Colonic mucosa (tissue), 4 donors: Measurements from ENCODE around the gene SDHB. TPM values are rescaled to one million over a fixed set of nuclear protein-coding genes. Genes with fewer than 3 reads are reported as not detected.

Source experiments
- DNase-seq: peaks from one replicate; pipeline ENCODE4 v3.0.0-alpha.2; 2020
- H3K27ac ChIP-seq: fragments of 200-600 bp; one replicate; pipeline ENCODE4 v1.8.0; 2021
- H3K27me3 ChIP-seq: fragments of 200-600 bp; one replicate; pipeline ENCODE4 v1.8.0; 2021
- H3K36me3 ChIP-seq: fragments of 200-600 bp; one replicate; pipeline ENCODE4 v1.8.0; 2021
- H3K4me1 ChIP-seq: fragments of 200-600 bp; one replicate; pipeline ENCODE4 v1.8.0; 2021; ENCODE audit warnings: mild to moderate bottlenecking
- H3K4me3 ChIP-seq: fragments of 200-600 bp; one replicate; pipeline ENCODE4 v1.8.0; 2021
- H3K9ac ChIP-seq, 2 donors: one replicate each; pipeline ENCODE4 v1.7.0; 2013; ENCODE audit warnings: control low read depth in 2 of 2, low read depth in 2 of 2, low read length in 2 of 2
- H3K9me3 ChIP-seq: fragments of 200-600 bp; one replicate; pipeline ENCODE4 v1.8.0; 2021
- intact Hi-C: fragments of 100-400 bp; cut with DNase I; formaldehyde crosslinking; loops from one replicate; pipeline ENCODE4 v1.14.1; 2022
- total RNA-seq, 2 donors: library from RNA; stranded (reverse); fragmentation: NEBNext Ultra II Directional in 1 of 2; extraction: Animal tissue kit (Norgen Biotek cat#: 25700) in 1 of 2; gene quantifications; one replicate each; pipeline ENCODE4 v1.2.1, GENCODE V29; 2021
- TF ChIP-seq, protein P1 (sequence below): fragments of 200-600 bp; IDR thresholded peaks from one replicate; pipeline ENCODE4 v1.8.0; 2022; ENCODE audit warnings: antibody characterized with exemption, mild to moderate bottlenecking
- donor health status: healthy.
- donor health status: DM: no; HTN: no; CAD: no.
- donor health status: DM: no; HTN: no; CAD: no.

The SDHB gene
- total RNA-seq, 2 donors from 2014 or later, result 208 to 229 TPM

DNA sequence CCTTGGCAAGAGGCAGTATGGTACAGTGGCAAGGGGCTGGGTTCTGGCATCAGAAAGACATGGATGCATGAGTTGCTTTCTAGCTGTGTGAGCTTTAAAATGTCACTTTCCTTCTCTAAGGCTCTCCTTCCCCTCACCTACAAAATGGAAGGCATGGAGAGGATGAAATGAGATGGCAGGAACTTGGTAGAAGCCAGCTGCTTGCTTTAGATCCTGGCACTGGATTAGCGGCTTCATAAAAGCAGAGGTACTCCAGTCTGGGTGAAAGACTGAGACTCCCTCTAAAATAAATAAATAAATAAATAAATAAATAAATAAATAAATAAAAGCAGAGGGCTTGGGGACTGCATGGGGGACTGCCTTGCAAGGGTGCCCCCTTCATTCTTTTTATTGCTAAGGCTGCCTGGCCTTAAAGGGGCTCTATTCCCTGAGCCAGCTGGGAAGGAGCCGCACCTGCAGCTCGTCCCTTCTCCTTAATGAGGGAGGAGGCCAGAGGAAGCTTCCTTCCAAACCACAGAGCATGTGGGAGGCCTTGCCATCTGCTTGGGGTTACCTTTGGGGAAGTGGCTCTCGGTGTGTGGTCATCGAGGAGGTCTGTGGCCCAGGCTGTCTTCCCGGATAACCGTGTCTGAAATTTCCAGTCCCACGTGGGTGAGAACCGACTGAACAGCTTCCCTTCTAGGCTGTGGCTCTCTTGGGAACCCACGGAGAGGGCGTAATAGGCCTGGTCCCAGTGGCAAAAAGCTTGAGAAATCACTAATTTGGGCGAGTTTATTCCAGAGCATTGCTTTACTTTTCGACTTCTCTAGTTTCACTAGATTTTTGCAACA, 40.1 kb downstream of the SDHB start:
- H3K4me1 ChIP-seq, result peaks cover 10% of the 10 kb centered on the region
- H3K9ac ChIP-seq, result no peak overlapping the region
- intact Hi-C loops, result no loop called here
- no peak overlapping the region for H3K27ac ChIP-seq
- H3K27me3 ChIP-seq, result no peaks in the 10 kb centered on the region
- DNase-seq, result no peak
- H3K36me3 ChIP-seq, result peaks cover 2% of the 10 kb centered on the region
- H3K4me3 ChIP-seq, result no peak overlapping the region
- TF ChIP-seq, protein P1, sequence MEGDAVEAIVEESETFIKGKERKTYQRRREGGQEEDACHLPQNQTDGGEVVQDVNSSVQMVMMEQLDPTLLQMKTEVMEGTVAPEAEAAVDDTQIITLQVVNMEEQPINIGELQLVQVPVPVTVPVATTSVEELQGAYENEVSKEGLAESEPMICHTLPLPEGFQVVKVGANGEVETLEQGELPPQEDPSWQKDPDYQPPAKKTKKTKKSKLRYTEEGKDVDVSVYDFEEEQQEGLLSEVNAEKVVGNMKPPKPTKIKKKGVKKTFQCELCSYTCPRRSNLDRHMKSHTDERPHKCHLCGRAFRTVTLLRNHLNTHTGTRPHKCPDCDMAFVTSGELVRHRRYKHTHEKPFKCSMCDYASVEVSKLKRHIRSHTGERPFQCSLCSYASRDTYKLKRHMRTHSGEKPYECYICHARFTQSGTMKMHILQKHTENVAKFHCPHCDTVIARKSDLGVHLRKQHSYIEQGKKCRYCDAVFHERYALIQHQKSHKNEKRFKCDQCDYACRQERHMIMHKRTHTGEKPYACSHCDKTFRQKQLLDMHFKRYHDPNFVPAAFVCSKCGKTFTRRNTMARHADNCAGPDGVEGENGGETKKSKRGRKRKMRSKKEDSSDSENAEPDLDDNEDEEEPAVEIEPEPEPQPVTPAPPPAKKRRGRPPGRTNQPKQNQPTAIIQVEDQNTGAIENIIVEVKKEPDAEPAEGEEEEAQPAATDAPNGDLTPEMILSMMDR, result no peak
- no peaks in the 10 kb centered on the region for H3K9me3 ChIP-seq

DNA sequence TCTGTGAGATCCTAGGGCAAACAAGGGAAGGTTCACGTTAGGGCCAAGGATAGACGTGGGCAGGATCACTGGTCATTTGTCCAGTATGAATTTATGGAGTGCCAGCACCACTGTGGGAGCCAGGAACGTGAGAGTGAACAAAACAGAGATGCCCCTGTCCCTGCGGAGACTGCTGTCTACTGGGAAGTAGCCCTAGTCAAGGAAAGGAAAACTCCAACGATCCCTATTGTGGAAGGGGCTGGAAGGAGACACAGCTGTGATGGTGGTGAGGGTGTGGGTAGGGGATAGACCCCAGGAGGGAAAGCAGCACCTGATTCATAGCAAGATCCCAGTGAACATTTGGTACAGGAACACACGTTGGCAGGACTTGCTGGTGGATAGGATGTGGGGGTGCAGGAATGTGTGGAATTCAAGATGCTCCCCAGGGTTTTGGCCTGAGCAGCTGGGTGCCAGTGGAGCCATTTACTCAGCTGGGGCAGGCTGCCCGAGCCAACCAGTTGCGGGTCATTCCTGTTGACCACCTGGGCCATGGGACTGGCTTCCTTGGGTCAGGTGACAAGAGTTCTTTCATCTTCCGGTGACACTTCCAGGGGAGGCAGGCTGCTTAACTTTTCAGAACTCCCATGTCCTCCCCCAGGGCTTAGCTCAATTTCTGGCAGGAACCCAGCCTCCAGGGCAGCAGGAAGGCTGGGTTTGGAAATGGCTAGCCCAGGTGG, 40.9 kb downstream of the SDHB start:
- intact Hi-C loops, result no loop called here
- H3K27ac ChIP-seq, result no peak overlapping the region

DNA sequence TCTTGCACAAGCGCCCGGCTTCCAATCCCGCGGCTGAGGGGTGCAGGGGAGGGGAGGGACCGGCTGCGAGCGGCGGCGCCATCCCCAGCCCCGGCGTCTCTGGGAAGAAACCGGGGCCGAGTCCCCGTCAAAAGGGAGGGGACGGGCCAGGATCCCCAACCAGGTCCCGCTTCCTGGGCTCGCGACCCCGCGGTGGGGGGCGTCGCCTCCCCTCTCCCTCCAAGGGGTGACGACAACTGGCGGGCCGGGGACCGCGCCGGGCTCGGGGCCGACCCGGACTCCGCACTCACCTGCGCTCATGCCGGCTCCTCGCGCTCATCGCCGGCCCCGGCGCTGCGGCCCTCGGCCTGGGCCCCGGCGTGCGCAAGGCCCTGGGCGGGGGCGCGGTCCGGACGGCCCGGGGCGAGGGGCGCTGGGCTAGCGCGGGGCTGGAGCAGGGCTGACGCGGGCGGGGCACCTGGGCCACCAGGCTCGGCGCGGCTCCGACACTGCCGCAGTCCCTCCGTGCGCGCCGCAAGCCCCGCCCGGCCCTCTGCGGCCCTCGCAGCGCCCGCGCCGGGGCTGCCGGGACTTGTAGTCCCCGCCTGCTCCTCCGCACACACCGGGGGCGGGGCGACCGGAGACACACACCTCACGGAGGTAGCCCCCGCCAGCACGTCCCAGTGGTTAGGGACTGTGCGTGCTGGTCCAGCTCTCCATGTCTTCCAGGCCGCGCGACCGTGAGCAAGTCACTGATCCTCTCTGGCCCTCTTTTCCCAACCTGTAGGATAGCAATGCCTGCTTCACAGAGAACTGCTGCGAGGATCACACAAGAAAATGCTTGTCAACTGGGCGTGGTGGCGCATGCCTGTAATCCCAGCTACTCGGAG, 42.2 kb downstream of the SDHB start, which contains the start of gene ATP13A2:
Gene ATP13A2 (minus strand): TSS at position 490 of the 869 bp plus-strand sequence. CDS start 190 bp downstream, at position 300.
- H3K27ac ChIP-seq, result no peak within 1 kb of the TSS
- DNase-seq, result peak; percentile 87
- TF ChIP-seq, protein P1, result no peak
- H3K4me1 ChIP-seq, result peaks cover 10% of the 10 kb centered on the region
- H3K36me3 ChIP-seq, result no peaks in the 10 kb centered on the region
- no peaks in the 10 kb centered on the region for H3K27me3 ChIP-seq
- no peaks in the 10 kb centered on the region for H3K9me3 ChIP-seq
- H3K9ac ChIP-seq, result peak within 1 kb of the TSS; percentile 77 to 84
- H3K4me3 ChIP-seq, result peak within 1 kb of the TSS; percentile 95
- intact Hi-C loops, result no loop called here

More for the DNA sequence above, 40.9 kb downstream of the SDHB start:
- DNase-seq, result no peak
- H3K4me1 ChIP-seq, result peaks cover 10% of the 10 kb centered on the region
- no peaks in the 10 kb centered on the region for H3K27me3 ChIP-seq
- no peak overlapping the region for H3K9ac ChIP-seq
- H3K9me3 ChIP-seq, result no peaks in the 10 kb centered on the region
- no peaks in the 10 kb centered on the region for H3K36me3 ChIP-seq
- no peak overlapping the region for H3K4me3 ChIP-seq
- TF ChIP-seq, protein P1, result no peak

DNA sequence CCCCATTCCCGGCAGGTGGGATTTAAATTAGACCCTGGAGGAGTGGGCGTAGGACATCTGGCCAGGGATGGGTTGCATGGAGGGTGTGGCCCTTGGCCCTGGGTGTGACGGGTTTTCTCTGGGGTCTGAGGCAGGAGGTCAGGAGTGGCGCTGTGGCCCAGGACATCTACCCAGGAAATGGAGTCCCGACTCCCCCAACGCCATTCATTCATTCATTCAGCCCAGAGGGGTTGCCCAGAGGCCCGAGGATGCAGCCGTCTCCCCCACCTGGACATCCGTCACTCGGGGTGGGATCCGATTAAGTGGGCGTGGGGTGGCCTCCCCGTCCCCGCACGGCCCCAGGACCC, 42.8 kb downstream of the SDHB start:
- intact Hi-C loops, result no loop called here
- TF ChIP-seq, protein P1, result no peak
- peak; percentile 35 for DNase-seq

DNA sequence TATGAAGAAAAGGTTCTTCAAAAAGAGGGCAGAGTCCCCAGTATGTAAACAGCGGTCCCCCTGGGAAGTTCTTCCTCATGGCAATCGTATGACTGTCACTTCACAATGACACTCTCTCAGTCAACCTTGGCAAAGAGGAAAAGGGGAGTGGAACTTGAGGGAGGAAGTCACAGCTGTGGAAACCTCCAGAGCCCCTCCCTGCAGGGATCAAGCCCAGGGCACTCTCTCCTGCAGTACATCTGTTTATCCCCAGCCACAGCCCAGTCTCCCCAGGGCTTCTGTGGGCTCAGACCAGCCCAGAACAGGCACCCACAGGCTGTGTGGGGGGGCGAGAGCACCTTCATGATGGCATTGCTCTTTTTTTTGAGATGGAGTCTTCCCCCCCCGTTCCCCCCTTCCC, 44.1 kb downstream of the SDHB start:
- Histone ChIP-seq H3K9me3 (no peaks in the 10 kb centered on the region), H3K27me3 (no peaks in the 10 kb centered on the region), H3K9ac (peak overlapping the region in 1 of 2 donors; percentile 77), H3K4me3 (no peak overlapping the region), H3K27ac (no peak overlapping the region), H3K4me1 (peaks cover 10% of the 10 kb centered on the region), H3K36me3 (no peaks in the 10 kb centered on the region)
- TF ChIP-seq, protein P1, result no peak
- peak; percentile 62 for DNase-seq
- intact Hi-C loops, result no loop called here

More for the DNA sequence above, 42.8 kb downstream of the SDHB start:
- H3K4me1 ChIP-seq, result peaks cover 10% of the 10 kb centered on the region
- no peaks in the 10 kb centered on the region for H3K36me3 ChIP-seq
- no peaks in the 10 kb centered on the region for H3K9me3 ChIP-seq
- H3K9ac ChIP-seq, result peak overlapping the region; percentile 77 to 84
- no peak overlapping the region for H3K27ac ChIP-seq
- peak overlapping the region; percentile 95 for H3K4me3 ChIP-seq
- H3K27me3 ChIP-seq, result no peaks in the 10 kb centered on the region
